Stimulated activated CD8-positive, alpha-beta memory T cell treated with anti-CD3 and anti-CD28 coated beads, Interleukin-7, amount 100 ng/mL, for 4 hours (primary cell): ENCODE measurements around the gene MRPL14.

Experiments
- DNase-seq, 2 donors: peaks; one replicate each; pipeline ENCODE4 v3.0.0-alpha.2; 2020; ENCODE audit warnings: low read depth in 2 of 2

The MRPL14 gene

GRCh38 chr6:44127186-44128019 is at the start of gene MRPL14, which contains the start of gene TMEM63B:
Gene MRPL14 (minus strand): TSS chr6:44127452. CDS start chr6:44116611, 10,841 bp downstream.
Gene TMEM63B (plus strand): TSS chr6:44127554. CDS start chr6:44134585, 7,031 bp downstream.
- DNase-seq: peak; percentile 74 to 89

GRCh38 chr6:44176130-44176761 is 49.0 kb upstream of the MRPL14 start:
- DNase-seq: no peak

GRCh38 chr6:44172731-44173500 is 45.7 kb upstream of the MRPL14 start:
- DNase-seq: peak; percentile 60 to 63

GRCh38 chr6:44171899-44172546 is 44.8 kb upstream of the MRPL14 start:
- no peak for DNase-seq

- no peak for DNase-seq
These were observed 42.8 kb upstream of the MRPL14 start for GRCh38 chr6:44169886-44170570.

- DNase-seq: no peak
These were observed 41.9 kb upstream of the MRPL14 start for GRCh38 chr6:44169154-44169553.

GRCh38 chr6:44167567-44167966 is 40.3 kb upstream of the MRPL14 start:
- no peak for DNase-seq

- DNase-seq: no peak
These were observed 39.4 kb upstream of the MRPL14 start for GRCh38 chr6:44166591-44167184.

- DNase-seq: no peak
These were observed 38.9 kb upstream of the MRPL14 start for GRCh38 chr6:44166116-44166515.

- no peak for DNase-seq
These were observed 35.8 kb upstream of the MRPL14 start for GRCh38 chr6:44162876-44163625.

GRCh38 chr6:44161997-44162338 is 34.7 kb upstream of the MRPL14 start:
- no peak for DNase-seq

- no peak for DNase-seq
These were observed 31.5 kb upstream of the MRPL14 start, which contains the start of gene CAPN11 for GRCh38 chr6:44158770-44159228. Gene CAPN11 (plus strand): TSS chr6:44158820. CDS start chr6:44158849, 29 bp downstream.

- DNase-seq: no peak
These were observed 29.9 kb upstream of the MRPL14 start for GRCh38 chr6:44157152-44157521.

GRCh38 chr6:44156494-44157151 is 29.4 kb upstream of the MRPL14 start:
- DNase-seq: no peak

- no peak for DNase-seq
These were observed 26.8 kb upstream of the MRPL14 start for GRCh38 chr6:44154067-44154466.

GRCh38 chr6:44152533-44152932 is 25.3 kb upstream of the MRPL14 start:
- no peak for DNase-seq

GRCh38 chr6:44152109-44152461 is 24.8 kb upstream of the MRPL14 start:
- DNase-seq: no peak

- DNase-seq: peak; percentile 59 to 65
These were observed 24.3 kb upstream of the MRPL14 start for GRCh38 chr6:44151348-44152108.
